BLaER1 (cell line): ENCODE measurements around the gene PTPRN2.

ENCODE experiments used
- H3K27ac ChIP-seq: shearing (Covaris generic); formaldehyde crosslinking; 2 replicates; pipeline ENCODE4 v1.8.1; 2022
- H3K27me3 ChIP-seq: shearing (Covaris generic); formaldehyde crosslinking; 2 replicates; pipeline ENCODE4 v1.8.1; 2022
- H3K36me3 ChIP-seq: shearing (Covaris generic); formaldehyde crosslinking; 2 replicates; pipeline ENCODE4 v1.8.1; 2022
- H3K4me1 ChIP-seq: shearing (Covaris generic); formaldehyde crosslinking; 2 replicates; pipeline ENCODE4 v1.8.1; 2022
- H3K4me2 ChIP-seq: shearing (Covaris generic); formaldehyde crosslinking; 2 replicates; pipeline ENCODE4 v1.8.1; 2022
- H3K4me3 ChIP-seq: shearing (Covaris generic); formaldehyde crosslinking; 2 replicates; pipeline ENCODE4 v1.8.1; 2022
- H3K9ac ChIP-seq: shearing (Covaris generic); formaldehyde crosslinking; 2 replicates; pipeline ENCODE4 v1.8.1; 2022
- H3K9me3 ChIP-seq: shearing (Covaris generic); formaldehyde crosslinking; 2 replicates; pipeline ENCODE4 v1.8.1; 2022
- H4K20me1 ChIP-seq: shearing (Covaris generic); formaldehyde crosslinking; 2 replicates; pipeline ENCODE4 v1.8.1; 2022
- Cebpa-rat ChIP-seq: shearing (Covaris generic); IDR thresholded peaks from 2 replicates; pipeline ENCODE4 v1.8.1; 2022

PTPRN2 gene

DNA sequence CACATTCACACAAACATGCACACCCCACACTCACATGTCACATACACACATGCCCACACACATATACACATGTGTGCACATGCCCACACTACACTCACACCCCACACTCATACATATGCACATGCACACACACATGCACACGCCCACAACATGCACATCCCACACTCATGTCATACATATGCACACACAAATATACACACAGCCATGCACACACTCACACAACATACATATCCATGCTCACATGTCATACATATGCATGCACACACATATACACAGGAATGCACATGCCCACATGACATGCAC, 1031.0 kb downstream of the PTPRN2 start:
- H3K4me3 ChIP-seq: no peak overlapping the region
- H3K9me3 ChIP-seq: no peaks in the 10 kb centered on the region
- H3K4me2 ChIP-seq: no peak overlapping the region
- H3K9ac ChIP-seq: no peak overlapping the region
- H3K27ac ChIP-seq: no peak overlapping the region
- no peaks in the 10 kb centered on the region for H3K36me3 ChIP-seq
- H3K4me1 ChIP-seq: peaks cover 46% of the 10 kb centered on the region
- H4K20me1 ChIP-seq: peaks cover 27% of the 10 kb centered on the region
- no peak for TF ChIP-seq Cebpa-rat
- H3K27me3 ChIP-seq: no peaks in the 10 kb centered on the region

DNA sequence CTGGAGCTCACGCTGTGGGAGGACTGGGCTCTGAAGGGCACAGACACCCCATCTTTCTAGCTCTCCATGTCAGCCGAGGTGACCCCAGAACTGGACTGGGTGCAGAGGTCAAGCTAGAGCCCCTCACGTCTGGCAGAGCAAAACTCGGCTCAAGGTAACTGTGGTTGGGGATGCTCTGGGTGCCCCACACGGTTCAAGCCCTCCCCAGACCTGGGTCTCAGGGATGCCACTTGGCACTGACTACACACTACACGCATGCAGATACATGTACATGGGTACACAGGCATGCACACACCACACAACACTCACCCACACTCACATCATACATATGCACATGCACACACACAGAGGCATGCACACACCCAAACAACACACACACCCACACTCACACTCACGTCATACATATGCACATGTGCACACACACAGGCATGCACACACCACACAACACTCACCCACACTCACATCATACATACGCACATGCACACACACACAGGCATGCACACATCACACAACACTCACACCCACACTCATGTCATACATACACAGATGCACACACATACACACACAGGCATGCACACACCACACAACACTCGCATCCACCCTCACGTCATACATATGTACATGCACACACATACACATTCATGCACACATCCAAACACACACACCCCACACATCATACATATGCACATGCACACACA, 1031.5 kb downstream of the PTPRN2 start:
- Histone ChIP-seq H3K9ac (no peak overlapping the region), H3K4me1 (peaks cover 41% of the 10 kb centered on the region), H3K4me2 (no peak overlapping the region), H3K27ac (no peak overlapping the region), H3K9me3 (no peaks in the 10 kb centered on the region), H4K20me1 (peaks cover 22% of the 10 kb centered on the region), H3K27me3 (no peaks in the 10 kb centered on the region), H3K36me3 (no peaks in the 10 kb centered on the region), H3K4me3 (no peak overlapping the region)
- TF ChIP-seq Cebpa-rat: no peak

DNA sequence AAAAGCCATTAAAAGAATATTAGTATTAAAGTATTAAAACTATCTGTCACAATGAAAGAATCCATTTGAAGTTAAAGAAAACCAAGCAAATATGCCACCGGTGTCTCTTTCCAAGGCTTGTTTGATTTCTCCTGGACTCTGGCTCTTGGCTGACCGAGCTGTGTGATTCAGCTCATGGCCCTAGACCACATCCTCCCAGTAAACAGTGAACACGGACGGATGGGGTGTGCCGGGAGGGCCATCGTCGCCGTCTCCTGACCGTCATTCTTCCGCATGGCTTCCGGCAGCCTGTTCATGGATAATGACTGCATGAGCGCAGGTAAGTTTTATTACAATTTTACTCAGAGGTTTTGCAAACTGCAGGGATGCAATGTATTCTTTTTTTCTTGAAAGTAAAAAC, 1032.3 kb downstream of the PTPRN2 start:
- Histone ChIP-seq H3K36me3 (no peaks in the 10 kb centered on the region), H3K4me1 (peaks cover 33% of the 10 kb centered on the region), H3K9ac (no peak overlapping the region), H3K9me3 (no peaks in the 10 kb centered on the region), H4K20me1 (peaks cover 14% of the 10 kb centered on the region), H3K27me3 (no peaks in the 10 kb centered on the region), H3K4me2 (no peak overlapping the region), H3K27ac (no peak overlapping the region), H3K4me3 (no peak overlapping the region)
- no peak for TF ChIP-seq Cebpa-rat

DNA sequence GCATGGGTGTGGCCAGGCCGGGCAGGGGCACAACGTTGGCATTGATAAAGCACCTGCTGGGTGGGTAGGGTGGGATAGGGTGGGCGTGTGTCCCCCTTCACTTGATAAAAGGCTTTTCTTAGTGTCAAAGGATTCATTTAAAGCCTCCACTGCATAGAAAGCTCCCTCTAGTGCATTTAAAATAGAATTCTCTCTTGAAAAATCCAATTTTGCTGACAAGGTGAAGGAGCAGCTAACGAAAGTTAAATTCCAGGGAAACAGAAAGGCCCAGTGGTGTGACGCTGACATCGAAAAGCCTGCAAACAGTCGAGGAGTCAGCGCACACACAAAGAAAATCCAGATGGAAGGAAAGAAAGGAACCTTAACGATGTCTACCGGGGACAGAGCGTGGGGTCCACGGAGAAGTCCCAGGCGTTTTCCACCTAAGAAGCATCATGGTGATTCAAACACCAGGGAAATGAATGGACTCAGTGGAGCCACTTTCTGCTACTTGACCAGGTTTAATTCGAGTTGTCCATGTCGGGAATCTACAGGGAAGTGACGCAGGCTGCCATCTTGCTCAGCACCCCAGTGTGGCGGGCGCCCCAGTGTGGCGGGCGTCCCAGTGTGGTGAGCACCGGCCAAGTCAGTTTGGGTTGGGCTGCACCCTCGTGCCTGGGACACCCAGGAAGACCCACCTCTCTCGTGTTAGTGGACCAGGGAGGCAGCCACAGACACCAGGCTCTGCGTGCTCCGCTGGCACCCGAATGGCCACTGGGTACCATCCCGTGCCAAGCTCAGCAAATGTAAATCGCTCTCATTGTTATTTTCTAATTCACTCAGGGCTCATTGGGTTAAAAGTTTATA, 1033.0 kb downstream of the PTPRN2 start:
- H3K4me1 ChIP-seq: peaks cover 27% of the 10 kb centered on the region
- H4K20me1 ChIP-seq: peaks cover 12% of the 10 kb centered on the region
- no peak overlapping the region for H3K4me2 ChIP-seq
- no peaks in the 10 kb centered on the region for H3K36me3 ChIP-seq
- no peaks in the 10 kb centered on the region for H3K27me3 ChIP-seq
- no peak overlapping the region for H3K4me3 ChIP-seq
- no peaks in the 10 kb centered on the region for H3K9me3 ChIP-seq
- no peak for TF ChIP-seq Cebpa-rat
- H3K9ac ChIP-seq: no peak overlapping the region
- H3K27ac ChIP-seq: no peak overlapping the region

DNA sequence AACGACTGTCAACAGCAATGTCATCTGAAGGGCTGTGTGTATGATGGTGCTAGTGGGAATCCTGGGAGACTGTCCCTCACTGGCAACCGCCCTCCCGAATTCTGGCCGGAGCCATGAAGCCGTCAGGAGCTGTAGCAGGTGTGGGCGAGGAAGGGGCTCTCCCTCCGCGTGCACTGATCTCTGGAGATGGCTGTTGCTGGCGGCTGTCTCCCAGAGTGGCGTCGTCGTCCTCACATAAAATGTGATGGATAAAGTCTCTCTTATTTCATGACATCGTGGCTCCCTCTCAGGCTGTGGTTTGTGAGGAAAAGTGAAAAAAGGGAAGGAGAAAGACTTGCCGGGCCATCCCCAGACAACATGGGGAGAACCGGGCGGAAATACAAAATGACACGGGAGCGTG, 1034.4 kb downstream of the PTPRN2 start:
- no peak overlapping the region for H3K27ac ChIP-seq
- no peaks in the 10 kb centered on the region for H3K27me3 ChIP-seq
- no peak for TF ChIP-seq Cebpa-rat
- H4K20me1 ChIP-seq: no peaks in the 10 kb centered on the region
- no peaks in the 10 kb centered on the region for H3K9me3 ChIP-seq
- no peak overlapping the region for H3K4me3 ChIP-seq
- H3K36me3 ChIP-seq: no peaks in the 10 kb centered on the region
- H3K4me2 ChIP-seq: peak overlapping the region; percentile 16; the same call in 1 of the 2 replicates
- H3K4me1 ChIP-seq: peaks cover 13% of the 10 kb centered on the region
- H3K9ac ChIP-seq: peak overlapping the region; percentile 6; the same call in 1 of the 2 replicates

DNA sequence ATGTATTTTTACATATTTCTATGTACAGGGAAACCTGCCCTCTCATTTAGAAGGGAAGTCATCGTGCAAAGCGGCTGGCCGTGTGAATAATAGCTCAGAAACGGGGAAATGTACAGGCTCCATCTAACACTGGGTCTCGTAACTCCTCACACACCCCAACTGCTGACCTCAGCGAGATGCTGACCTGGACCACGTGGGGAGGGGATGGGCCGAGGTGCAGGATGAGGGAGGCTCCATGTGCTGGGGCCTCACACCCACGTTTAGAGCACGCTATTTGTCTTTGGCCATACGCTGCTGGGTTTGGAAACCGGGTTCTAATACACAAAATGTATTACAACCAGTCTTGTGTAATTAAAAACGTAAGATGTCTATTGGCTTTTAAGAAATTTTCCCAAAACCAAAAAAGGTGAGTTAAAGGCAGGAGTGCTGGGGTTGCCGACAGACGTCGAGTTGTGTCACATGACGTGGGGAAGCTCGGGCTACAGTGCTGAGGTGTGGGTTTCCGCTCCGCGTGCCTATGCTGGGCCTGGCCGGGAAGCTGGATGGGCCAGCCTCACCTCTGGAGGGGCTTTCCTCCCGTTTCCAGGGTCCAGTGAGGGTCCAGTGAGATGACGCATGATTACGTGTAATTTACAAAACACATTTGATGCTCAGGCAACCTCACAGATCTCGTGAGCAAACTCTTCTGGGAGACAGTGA, 1035.2 kb downstream of the PTPRN2 start:
- H3K4me2 ChIP-seq: peak overlapping the region; percentile 16; the same call in 1 of the 2 replicates
- H3K4me1 ChIP-seq: peaks cover 17% of the 10 kb centered on the region
- TF ChIP-seq Cebpa-rat: no peak

DNA sequence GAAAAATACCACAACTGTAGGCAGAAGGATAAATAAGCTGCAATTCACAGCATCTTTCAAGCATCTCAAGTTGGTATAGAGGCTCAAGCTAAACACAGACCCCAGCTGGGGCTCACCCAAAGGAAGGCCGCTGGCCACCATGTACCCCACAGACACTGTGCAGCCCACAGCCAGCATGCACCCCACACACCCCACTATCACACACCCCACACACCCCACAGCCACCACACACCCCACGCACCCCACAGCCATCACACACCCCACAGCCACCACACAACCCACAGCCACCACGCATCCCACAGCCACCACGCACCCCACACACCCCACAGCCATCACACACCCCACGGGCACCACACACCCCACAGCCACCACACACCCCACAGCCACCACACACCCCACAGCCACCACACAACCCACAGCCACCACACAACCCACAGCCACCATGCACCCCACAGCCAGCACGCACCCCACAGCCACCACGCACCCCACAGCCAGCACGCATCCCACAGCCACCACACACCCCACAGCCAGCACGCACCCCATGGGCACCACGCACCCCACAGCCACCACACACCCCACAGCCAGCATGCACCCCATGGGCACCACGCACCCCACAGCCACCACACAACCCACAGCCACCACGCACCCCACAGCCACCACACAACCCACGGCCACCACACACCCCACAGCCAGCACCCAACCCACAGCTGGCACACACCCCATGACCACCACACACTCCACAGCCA, 1036.1 kb downstream of the PTPRN2 start:
- H3K4me3 ChIP-seq: no peak overlapping the region
- no peak for TF ChIP-seq Cebpa-rat

More for the DNA sequence above, 1035.2 kb downstream of the PTPRN2 start:
- H3K27ac ChIP-seq: no peak overlapping the region
- no peaks in the 10 kb centered on the region for H3K9me3 ChIP-seq
- H3K27me3 ChIP-seq: no peaks in the 10 kb centered on the region
- H3K36me3 ChIP-seq: no peaks in the 10 kb centered on the region
- no peaks in the 10 kb centered on the region for H4K20me1 ChIP-seq
- no peak overlapping the region for H3K4me3 ChIP-seq
- H3K9ac ChIP-seq: no peak overlapping the region

DNA sequence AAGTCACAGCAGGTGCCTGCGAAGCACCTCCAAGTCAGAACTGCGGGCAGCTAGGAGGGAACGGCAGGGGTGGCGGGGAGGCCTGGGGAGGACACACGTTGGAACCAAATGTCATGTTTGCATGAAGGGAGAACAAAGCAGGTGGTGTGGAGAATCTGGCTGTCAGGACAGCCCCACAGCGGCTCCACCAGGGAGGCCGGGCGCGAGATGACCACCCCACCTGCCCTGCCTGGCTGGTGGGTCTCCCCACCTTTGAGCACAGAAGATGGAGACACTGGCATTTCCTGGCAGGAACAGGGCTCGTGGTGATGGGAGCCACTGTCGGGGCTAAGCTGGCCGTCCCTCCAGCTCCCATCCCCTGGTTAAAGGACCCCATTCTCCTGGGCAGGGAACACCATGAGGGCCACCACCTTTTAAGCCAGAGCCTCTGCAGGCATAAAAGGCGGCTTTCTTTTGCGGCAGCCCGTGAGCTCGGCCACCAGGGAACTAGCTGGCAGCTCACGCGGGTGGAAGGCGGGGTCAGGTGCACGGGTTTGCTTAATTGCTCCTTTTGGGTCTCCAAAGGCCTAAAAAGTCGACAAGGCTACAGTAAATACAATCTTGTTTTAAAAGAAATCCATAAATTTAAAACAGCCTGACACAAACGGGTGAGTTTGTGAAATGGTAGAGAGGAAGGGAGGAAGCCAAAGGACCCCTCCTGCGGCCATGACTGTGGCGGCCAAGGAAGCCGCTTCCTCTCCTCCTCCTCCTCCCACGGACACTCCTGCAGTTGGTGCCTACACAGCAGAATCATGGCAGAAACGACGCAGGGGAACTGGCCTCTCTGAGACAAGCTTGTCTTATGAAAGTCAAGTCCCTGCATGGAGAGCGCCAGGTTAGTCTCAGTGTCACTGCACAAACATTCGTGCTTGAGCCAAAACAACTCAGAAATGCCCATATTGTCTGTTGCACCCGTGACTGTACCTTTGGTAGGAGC, 1037.0 kb downstream of the PTPRN2 start:
- Histone ChIP-seq H3K27ac (no peak overlapping the region), H3K4me1 (peaks cover 18% of the 10 kb centered on the region), H3K4me2 (no peak overlapping the region), H3K9me3 (no peaks in the 10 kb centered on the region), H3K9ac (no peak overlapping the region), H3K36me3 (no peaks in the 10 kb centered on the region), H3K4me3 (no peak overlapping the region), H4K20me1 (no peaks in the 10 kb centered on the region), H3K27me3 (no peaks in the 10 kb centered on the region)
- no peak for TF ChIP-seq Cebpa-rat

More for the DNA sequence above, 1036.1 kb downstream of the PTPRN2 start:
- Histone ChIP-seq H3K4me1 (peaks cover 18% of the 10 kb centered on the region), H3K27me3 (no peaks in the 10 kb centered on the region), H3K27ac (no peak overlapping the region), H4K20me1 (no peaks in the 10 kb centered on the region), H3K9ac (no peak overlapping the region), H3K9me3 (no peaks in the 10 kb centered on the region), H3K36me3 (no peaks in the 10 kb centered on the region), H3K4me2 (no peak overlapping the region)
